Nephron (organoid): ENCODE measurements around the gene MRPS18C.
A peak's percentile ranks its signal among the peaks of the same experiment; 100 is the strongest.
"Not testable (repeated sequence)": the region's sequence is repeated elsewhere in the genome, so short reads cannot be mapped to it uniquely, and the experiment has no call there.

Source experiments
- H3K27ac Mint-ChIP-seq, 3 experiments: 2 replicates each; pipeline ENCODE4 v1.8.0; 2020; ENCODE audit warnings: mixed read lengths in 3 of 3, mild to moderate bottlenecking in 2 of 3, moderate library complexity in 1 of 3
- H3K27me3 Mint-ChIP-seq: 2 replicates; pipeline ENCODE4 v1.8.0; 2021; ENCODE audit warnings: low read depth, mild to moderate bottlenecking, moderate library complexity, mixed read lengths
- H3K36me3 Mint-ChIP-seq: 2 replicates; pipeline ENCODE4 v1.8.0; 2020; ENCODE audit warnings: low read depth, mixed read lengths
- H3K4me1 Mint-ChIP-seq: 2 replicates; pipeline ENCODE4 v1.8.0; 2020; ENCODE audit warnings: mixed read lengths
- H3K4me3 Mint-ChIP-seq, 3 experiments: 2 replicates each; pipeline ENCODE4 v1.8.0; 2020; ENCODE audit warnings: mild to moderate bottlenecking in 3 of 3, mixed read lengths in 3 of 3, moderate library complexity in 2 of 3
- H3K9me3 Mint-ChIP-seq: 2 replicates; pipeline ENCODE4 v1.8.0; 2020; ENCODE audit warnings: mixed read lengths
- CTCF ChIP-seq, 3 experiments: fragments of 200-600 bp; sonication (generic); IDR thresholded peaks; one replicate each; pipeline ENCODE4 v1.5.0; 2021; ENCODE audit warnings: antibody characterized with exemption in 3 of 3; ENCODE audit not compliant: unreplicated experiment in 3 of 3

Gene MRPS18C

GRCh38 chr4:83503974-83504373, 48.1 kb downstream of the MRPS18C start:
- H3K27ac Mint-ChIP-seq = no peak overlapping the region
- peaks cover 6% of the 10 kb centered on the region for H3K27me3 Mint-ChIP-seq
- no peaks in the 10 kb centered on the region for H3K9me3 Mint-ChIP-seq
- no peaks in the 10 kb centered on the region for H3K4me1 Mint-ChIP-seq
- no peak for TF ChIP-seq CTCF (IDR thresholded peaks at IDR 0.05; ENCODE audit: unreplicated experiment in 3 of 3)
- H3K36me3 Mint-ChIP-seq = no peaks in the 10 kb centered on the region
- H3K4me3 Mint-ChIP-seq = no peak overlapping the region

GRCh38 chr4:83504503-83504902, 48.6 kb downstream of the MRPS18C start:
- Mint-ChIP-seq H3K9me3 (no peaks in the 10 kb centered on the region), H3K36me3 (no peaks in the 10 kb centered on the region), H3K4me1 (no peaks in the 10 kb centered on the region), H3K27me3 (peaks cover 6% of the 10 kb centered on the region), H3K27ac (no peak overlapping the region), H3K4me3 (no peak overlapping the region)
- no peak for TF ChIP-seq CTCF (IDR thresholded peaks at IDR 0.05; ENCODE audit: unreplicated experiment in 3 of 3)

- H3K27me3 Mint-ChIP-seq = peaks cover 6% of the 10 kb centered on the region
- TF ChIP-seq CTCF (IDR thresholded peaks at IDR 0.05; ENCODE audit: unreplicated experiment in 3 of 3) = no peak
- no peaks in the 10 kb centered on the region for H3K9me3 Mint-ChIP-seq
- H3K4me3 Mint-ChIP-seq = no peak overlapping the region
- no peaks in the 10 kb centered on the region for H3K36me3 Mint-ChIP-seq
- no peak overlapping the region for H3K27ac Mint-ChIP-seq
- no peaks in the 10 kb centered on the region for H3K4me1 Mint-ChIP-seq
These were observed 49.1 kb downstream of the MRPS18C start for GRCh38 chr4:83504996-83505395.

GRCh38 chr4:83509156-83509585, 53.3 kb downstream of the MRPS18C start:
- H3K27ac Mint-ChIP-seq, H3K9me3 Mint-ChIP-seq, H3K4me1 Mint-ChIP-seq, H3K4me3 Mint-ChIP-seq, H3K36me3 Mint-ChIP-seq, H3K27me3 Mint-ChIP-seq: not testable (repeated sequence)
- peak; percentile 15 to 33 (median 31) for TF ChIP-seq CTCF (IDR thresholded peaks at IDR 0.05; ENCODE audit: unreplicated experiment in 3 of 3)

GRCh38 chr4:83510442-83510841, 54.6 kb downstream of the MRPS18C start:
- Mint-ChIP-seq H3K9me3 (no peaks in the 10 kb centered on the region), H3K27me3 (peaks cover 5% of the 10 kb centered on the region), H3K27ac (no peak overlapping the region), H3K36me3 (no peaks in the 10 kb centered on the region), H3K4me3 (no peak overlapping the region), H3K4me1 (no peaks in the 10 kb centered on the region)
- TF ChIP-seq CTCF (IDR thresholded peaks at IDR 0.05; ENCODE audit: unreplicated experiment in 3 of 3) = no peak
